Effector memory CD4-positive, alpha-beta T cell (primary cell): Measurements from ENCODE around the gene COMMD9.

Experiments used
- DNase-seq, 3 donors: peaks; one replicate each; pipeline ENCODE4 v3.0.0-alpha.2; 2020
- H3K27ac ChIP-seq: 2 replicates; pipeline ENCODE4 v1.7.0; 2013; ENCODE audit warnings: mild to moderate bottlenecking, low read length, moderate library complexity; ENCODE audit not compliant: insufficient read depth, poor library complexity, severe bottlenecking
- H3K27me3 ChIP-seq: replicated peaks from 2 replicates; pipeline ENCODE4 v1.7.0; 2013; ENCODE audit warnings: mild to moderate bottlenecking, low read length; ENCODE audit not compliant: insufficient read depth, control insufficient read depth, poor library complexity, severe bottlenecking
- H3K36me3 ChIP-seq: 2 replicates; pipeline ENCODE4 v1.7.0; 2013; ENCODE audit warnings: mild to moderate bottlenecking, low read length, moderate library complexity; ENCODE audit not compliant: control insufficient read depth, insufficient read depth
- H3K4me1 ChIP-seq: 2 replicates; pipeline ENCODE4 v1.7.0; 2013; ENCODE audit warnings: low read length, mild to moderate bottlenecking; ENCODE audit not compliant: control insufficient read depth, insufficient read depth, poor library complexity, severe bottlenecking
- H3K4me3 ChIP-seq: 2 replicates; pipeline ENCODE4 v1.7.0; 2013; ENCODE audit warnings: low read length, low read depth, mild to moderate bottlenecking; ENCODE audit not compliant: insufficient read depth, poor library complexity, severe bottlenecking
- H3K9me3 ChIP-seq: 2 replicates; pipeline ENCODE4 v1.7.0; 2013; ENCODE audit warnings: mild to moderate bottlenecking, low read length, moderate library complexity; ENCODE audit not compliant: control insufficient read depth

Gene COMMD9

GRCh38 chr11:36296884-36297543 is 7.8 kb upstream of the COMMD9 start:
- Histone ChIP-seq H3K4me3 (no peak overlapping the region), H3K27me3 (no peaks in the 10 kb centered on the region), H3K9me3 (no peaks in the 10 kb centered on the region), H3K27ac (no peak overlapping the region), H3K36me3 (no peaks in the 10 kb centered on the region), H3K4me1 (no peaks in the 10 kb centered on the region)
- DNase-seq: no peak

DNA sequence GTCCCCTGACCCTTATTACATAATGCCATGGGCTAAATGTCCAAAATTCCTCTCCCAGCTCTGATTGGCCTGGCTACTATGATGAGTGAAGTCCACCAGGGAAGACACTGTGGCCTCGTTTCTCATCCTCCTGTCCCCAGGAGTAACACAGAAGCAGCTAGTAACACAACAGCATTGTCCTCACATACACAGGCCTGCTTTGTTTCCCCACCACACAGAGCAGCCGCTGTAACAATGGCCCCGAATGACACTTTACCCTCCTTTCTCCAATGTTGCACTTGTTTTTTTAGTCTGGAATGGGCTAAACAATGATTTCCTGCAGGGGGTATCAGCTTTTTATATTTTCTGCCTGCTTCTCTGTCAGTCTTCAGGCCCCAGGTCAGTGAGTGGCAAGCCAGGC is 6.7 kb upstream of the COMMD9 start, which contains the start of gene PRR5L:
Gene PRR5L, plus strand, starts transcription at position 363 of the 400 bp plus-strand sequence. CDS start 104,834 bp downstream, outside the sequence.
- Histone ChIP-seq H3K36me3 (no peaks in the 10 kb centered on the region), H3K9me3 (no peaks in the 10 kb centered on the region), H3K27me3 (no peaks in the 10 kb centered on the region), H3K27ac (no peak within 1 kb of the TSS), H3K4me3 (no peak within 1 kb of the TSS), H3K4me1 (no peaks in the 10 kb centered on the region)
- DNase-seq: no peak

GRCh38 chr11:36292311-36292722 is 3.1 kb upstream of the COMMD9 start:
- no peaks in the 10 kb centered on the region for H3K27me3 ChIP-seq
- H3K36me3 ChIP-seq: no peaks in the 10 kb centered on the region
- H3K9me3 ChIP-seq: no peaks in the 10 kb centered on the region
- DNase-seq: no peak
- H3K27ac ChIP-seq: no peak overlapping the region
- H3K4me1 ChIP-seq: peaks cover 11% of the 10 kb centered on the region
- no peak overlapping the region for H3K4me3 ChIP-seq

DNA sequence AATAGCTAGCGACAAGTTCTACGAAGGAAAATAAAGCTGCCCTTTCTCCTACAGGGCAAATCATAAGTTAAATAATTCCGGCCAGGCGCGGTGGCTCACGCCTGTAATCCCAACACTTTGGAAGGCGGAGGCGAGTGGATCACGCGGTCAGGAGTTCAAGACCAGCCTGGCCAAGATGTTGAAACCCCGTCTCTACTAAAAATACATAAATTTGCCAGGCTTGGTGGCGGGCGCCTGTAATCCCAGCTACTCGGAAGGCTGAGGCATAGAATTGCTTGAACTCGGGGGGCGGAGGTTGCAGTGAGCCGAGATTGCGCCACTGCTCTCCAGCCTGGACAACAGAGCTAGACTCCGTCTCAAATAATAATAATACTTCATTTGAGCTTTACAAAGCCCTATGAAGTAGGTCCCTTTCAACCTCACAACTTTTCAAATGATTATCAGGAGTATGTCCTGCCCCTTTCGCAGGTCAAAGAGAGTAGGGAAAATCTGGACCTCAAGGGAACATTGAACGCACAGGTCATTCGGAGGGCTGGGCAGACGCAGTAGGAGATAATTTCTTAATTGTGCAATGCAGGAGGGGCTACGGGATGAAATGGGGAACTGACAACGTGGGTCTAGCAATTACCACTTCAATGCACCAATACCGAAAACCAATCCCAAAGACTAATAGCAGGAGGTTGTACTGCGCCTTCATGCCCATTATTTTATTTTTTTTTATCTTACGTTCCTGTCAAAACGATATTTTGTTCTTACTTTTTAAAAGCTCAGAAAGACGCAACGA is 590 bp downstream of the COMMD9 start:
- no peak for DNase-seq
- H3K9me3 ChIP-seq: no peaks in the 10 kb centered on the region
- H3K4me1 ChIP-seq: peaks cover 11% of the 10 kb centered on the region
- H3K27me3 ChIP-seq: no peaks in the 10 kb centered on the region
- H3K4me3 ChIP-seq: peak overlapping the region; percentile 80
- H3K36me3 ChIP-seq: no peaks in the 10 kb centered on the region
- peak overlapping the region; percentile 52 for H3K27ac ChIP-seq

DNA sequence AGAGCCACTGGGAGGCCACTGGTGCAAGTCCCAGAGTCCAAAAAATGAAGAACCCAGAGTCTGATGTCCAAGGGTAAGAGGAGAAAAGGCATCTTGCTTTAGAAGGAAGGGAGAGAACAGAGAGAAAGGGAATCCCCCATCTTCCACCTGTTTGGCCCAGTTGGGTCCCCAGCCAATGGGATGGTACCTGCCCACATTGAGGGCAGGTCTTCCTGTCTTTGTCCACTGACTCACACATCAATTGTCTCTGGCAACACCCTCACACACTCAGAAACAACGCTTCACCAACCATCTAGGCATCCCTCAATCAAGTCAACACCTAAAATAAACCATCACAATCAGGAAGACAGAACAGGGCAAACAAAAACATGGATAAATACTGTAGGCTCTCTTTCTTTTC is 6.3 kb downstream of the COMMD9 start:
- Histone ChIP-seq H3K36me3 (peaks cover 14% of the 10 kb centered on the region), H3K27ac (no peak overlapping the region), H3K9me3 (no peaks in the 10 kb centered on the region), H3K27me3 (no peaks in the 10 kb centered on the region), H3K4me3 (no peak overlapping the region), H3K4me1 (no peaks in the 10 kb centered on the region)
- no peak for DNase-seq

DNA sequence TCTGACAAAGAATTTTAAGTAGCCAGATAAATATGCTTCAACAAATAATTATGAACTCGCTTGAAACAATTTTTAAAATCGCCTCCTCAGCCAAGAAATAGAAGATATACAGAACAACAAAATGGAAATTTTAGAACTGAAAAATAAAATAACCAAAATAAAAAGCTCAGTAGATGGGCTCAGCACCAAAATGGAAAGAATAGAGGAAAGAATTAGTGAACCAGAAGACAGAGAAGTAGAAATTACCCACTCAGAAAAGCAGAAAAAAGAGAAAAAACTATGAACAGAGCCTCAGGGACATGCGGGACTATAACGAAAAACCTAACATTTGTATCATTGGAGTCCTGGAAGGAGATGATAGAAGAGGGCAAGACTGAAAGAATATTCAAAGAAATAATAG is 7.4 kb downstream of the COMMD9 start:
- Histone ChIP-seq H3K27ac (no peak overlapping the region), H3K4me1 (no peaks in the 10 kb centered on the region), H3K36me3 (peaks cover 18% of the 10 kb centered on the region), H3K4me3 (no peak overlapping the region), H3K27me3 (no peaks in the 10 kb centered on the region), H3K9me3 (no peaks in the 10 kb centered on the region)
- no peak for DNase-seq

DNA sequence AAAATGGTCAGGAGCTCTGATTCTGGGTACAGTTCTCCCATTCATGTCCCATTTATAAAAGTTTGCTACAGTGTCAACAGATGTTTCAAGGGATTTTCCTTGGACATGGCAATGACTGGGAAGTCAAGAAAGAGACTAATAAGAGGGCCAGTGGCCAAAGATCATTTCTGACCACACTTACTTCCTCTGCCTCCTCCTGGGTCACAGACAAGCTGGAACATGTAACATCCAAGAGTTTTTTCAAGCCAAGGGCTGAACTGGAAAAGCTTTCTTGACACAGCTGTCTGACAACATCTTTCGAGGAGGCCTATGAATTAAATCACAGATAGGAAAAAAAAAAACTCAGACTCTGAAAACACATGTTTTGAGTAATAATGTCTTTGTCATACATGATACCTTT is 8.7 kb downstream of the COMMD9 start:
- Histone ChIP-seq H3K27me3 (no peaks in the 10 kb centered on the region), H3K27ac (no peak overlapping the region), H3K4me1 (no peaks in the 10 kb centered on the region), H3K36me3 (peaks cover 30% of the 10 kb centered on the region), H3K9me3 (no peaks in the 10 kb centered on the region), H3K4me3 (no peak overlapping the region)
- DNase-seq: no peak

DNA sequence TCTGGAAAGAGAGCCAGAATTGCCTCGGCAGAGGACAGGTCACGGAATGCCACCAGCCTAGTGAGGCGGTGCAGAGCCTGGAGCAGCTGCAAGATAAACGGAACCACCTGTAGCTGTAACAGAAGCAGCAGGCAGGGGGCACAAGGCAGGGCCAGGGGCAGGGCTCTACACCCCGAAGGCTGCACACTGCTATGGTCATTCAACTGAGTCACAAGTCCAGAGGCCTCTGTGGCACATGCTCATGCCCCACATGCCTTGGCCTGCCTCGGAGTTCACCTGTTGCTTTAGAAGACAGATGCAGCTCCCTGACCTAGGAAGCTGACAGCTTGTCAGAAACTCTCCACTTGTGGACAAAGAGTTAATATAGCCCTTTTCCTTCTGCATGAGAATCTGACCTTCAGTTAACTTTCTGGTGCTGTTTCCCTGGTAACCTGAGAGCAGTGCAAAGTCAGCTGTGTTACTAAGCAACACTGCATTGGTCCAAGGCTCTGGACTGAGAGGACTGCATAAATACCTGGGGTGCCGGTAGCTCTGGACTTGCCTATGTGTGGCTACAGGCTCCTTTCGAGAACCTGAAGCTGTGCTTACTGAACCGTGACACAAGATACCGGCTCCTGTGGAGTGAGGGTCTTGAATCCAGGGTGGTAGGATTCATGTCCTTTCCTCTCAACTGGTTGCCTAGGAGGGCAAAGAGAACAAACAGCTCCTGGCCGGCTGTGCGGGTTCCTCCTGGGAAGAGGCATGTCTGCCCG is 10.5 kb downstream of the COMMD9 start:
- Histone ChIP-seq H3K36me3 (peaks cover 45% of the 10 kb centered on the region), H3K9me3 (no peaks in the 10 kb centered on the region), H3K4me1 (no peaks in the 10 kb centered on the region), H3K27ac (no peak overlapping the region), H3K4me3 (no peak overlapping the region), H3K27me3 (no peaks in the 10 kb centered on the region)
- no peak for DNase-seq

DNA sequence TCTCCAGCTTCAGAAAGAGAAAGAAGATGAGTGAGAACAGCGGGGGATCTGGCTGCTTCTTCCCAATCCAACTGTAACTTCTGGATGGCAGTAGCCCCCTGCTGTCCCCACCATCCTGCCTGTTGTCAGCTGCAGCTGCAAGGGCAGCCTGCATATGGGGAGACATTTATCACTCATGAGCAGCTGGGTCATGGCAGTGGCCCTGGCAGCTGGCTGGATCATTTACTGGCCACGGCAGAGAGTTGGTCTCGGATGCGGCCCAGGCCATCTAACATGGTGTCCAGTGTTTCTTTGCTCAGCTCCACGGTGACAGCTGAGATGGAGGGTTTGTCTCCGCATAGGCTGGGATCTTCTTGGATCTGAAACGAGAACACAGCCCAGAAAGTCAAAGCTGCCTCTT is 14.8 kb downstream of the COMMD9 start:
- Histone ChIP-seq H3K4me3 (no peak overlapping the region), H3K27me3 (no peaks in the 10 kb centered on the region), H3K4me1 (no peaks in the 10 kb centered on the region), H3K36me3 (peaks cover 66% of the 10 kb centered on the region), H3K9me3 (no peaks in the 10 kb centered on the region), H3K27ac (no peak overlapping the region)
- DNase-seq: no peak

DNA sequence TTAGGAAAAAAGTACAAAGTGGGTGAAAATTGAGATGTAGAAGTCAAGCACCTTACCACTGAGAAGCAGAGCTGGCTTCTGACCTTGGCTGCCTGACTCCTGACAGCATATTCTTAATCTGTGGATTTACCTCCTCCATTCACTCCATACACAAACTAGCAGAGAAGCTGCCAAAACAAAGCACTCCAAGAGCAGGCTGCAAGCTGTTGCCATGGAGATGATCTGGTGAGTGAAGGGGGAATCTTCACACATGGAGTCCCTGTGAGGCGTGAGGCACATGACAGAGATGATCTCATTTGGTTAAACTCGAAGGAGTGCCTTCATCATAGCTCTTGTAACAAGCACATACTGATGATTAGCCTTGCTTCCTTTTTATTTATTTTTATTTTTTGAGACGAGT is 16.1 kb downstream of the COMMD9 start:
- peaks cover 55% of the 10 kb centered on the region for H3K36me3 ChIP-seq

More for the DNA sequence above, 16.1 kb downstream of the COMMD9 start:
- H3K27ac ChIP-seq: no peak overlapping the region
- no peaks in the 10 kb centered on the region for H3K9me3 ChIP-seq
- H3K4me1 ChIP-seq: no peaks in the 10 kb centered on the region
- no peaks in the 10 kb centered on the region for H3K27me3 ChIP-seq
- H3K4me3 ChIP-seq: no peak overlapping the region
- no peak for DNase-seq
